Measurements from ENCODE around the gene PLEKHB2.
A peak's percentile ranks its signal among the peaks of the same experiment; 100 is the strongest.

DNA sequence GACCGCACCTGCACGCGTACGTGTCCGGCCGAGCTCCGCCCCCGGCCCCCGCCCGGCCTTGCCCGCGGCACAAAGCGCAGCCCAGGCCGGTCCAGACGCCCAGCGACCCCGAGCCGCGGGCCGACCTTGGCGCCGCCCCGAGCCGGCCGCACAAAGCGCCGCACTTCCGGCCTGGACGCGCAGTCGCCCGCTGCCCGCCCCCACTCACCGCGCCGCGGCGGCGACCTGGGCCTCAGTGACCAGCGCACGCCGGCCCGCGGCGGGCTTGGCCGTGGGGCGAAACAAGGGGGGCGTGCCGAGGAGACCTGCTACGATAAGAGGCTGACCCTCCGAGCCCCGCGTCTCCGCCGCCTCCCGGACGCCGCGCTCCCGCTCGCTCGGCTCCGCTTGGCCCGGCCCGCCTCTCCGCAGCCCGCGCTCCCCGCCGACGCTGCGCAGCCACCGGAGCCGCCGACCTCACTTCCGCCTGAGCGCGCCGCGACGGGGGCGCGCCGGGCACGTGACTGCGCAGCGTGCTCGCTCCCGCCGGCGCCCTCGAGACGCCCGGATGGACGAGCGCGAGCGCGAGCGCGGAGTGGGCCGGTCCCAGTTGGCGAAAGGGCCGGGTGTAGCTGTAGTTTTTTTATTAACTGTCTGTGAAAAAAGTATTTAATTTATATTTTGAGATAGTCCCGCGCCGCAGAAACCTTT is 12.0 kb upstream of the PLEKHB2 start, which contains the start of gene FAM168B:
- TF ChIP-seq, protein P1, sequence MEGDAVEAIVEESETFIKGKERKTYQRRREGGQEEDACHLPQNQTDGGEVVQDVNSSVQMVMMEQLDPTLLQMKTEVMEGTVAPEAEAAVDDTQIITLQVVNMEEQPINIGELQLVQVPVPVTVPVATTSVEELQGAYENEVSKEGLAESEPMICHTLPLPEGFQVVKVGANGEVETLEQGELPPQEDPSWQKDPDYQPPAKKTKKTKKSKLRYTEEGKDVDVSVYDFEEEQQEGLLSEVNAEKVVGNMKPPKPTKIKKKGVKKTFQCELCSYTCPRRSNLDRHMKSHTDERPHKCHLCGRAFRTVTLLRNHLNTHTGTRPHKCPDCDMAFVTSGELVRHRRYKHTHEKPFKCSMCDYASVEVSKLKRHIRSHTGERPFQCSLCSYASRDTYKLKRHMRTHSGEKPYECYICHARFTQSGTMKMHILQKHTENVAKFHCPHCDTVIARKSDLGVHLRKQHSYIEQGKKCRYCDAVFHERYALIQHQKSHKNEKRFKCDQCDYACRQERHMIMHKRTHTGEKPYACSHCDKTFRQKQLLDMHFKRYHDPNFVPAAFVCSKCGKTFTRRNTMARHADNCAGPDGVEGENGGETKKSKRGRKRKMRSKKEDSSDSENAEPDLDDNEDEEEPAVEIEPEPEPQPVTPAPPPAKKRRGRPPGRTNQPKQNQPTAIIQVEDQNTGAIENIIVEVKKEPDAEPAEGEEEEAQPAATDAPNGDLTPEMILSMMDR (IDR thresholded peaks at IDR 0.05; ENCODE audit: control extremely low read depth in 1 of 3, insufficient read depth in 1 of 3, low read depth in 1 of 3, low read length in 3 of 3) = 0 out of 4 replicates have a peak, but pooled peaks of 1 of the 3 experiments have one; percentile 0
- TF ChIP-seq EZH2 (IDR thresholded peaks at IDR 0.05; ENCODE audit: low read depth, low read length, severe bottlenecking) (no peak), EP300 (IDR thresholded peaks at IDR 0.05; ENCODE audit: borderline replicate concordance in 1 of 2, low read depth in 2 of 2, low read length in 2 of 2) (peak in 1 of 2 experiments; percentile 3; a peak in 1 of 3 replicates), MAX (IDR thresholded peaks at IDR 0.05) (peak; percentile 59), RBBP5 (IDR thresholded peaks at IDR 0.05; ENCODE audit: borderline replicate concordance, low read depth, low read length) (peak; percentile 88; the same call in 1 of the 2 replicates)
